Measurements from ENCODE around the gene RESP18.

Gene RESP18

DNA sequence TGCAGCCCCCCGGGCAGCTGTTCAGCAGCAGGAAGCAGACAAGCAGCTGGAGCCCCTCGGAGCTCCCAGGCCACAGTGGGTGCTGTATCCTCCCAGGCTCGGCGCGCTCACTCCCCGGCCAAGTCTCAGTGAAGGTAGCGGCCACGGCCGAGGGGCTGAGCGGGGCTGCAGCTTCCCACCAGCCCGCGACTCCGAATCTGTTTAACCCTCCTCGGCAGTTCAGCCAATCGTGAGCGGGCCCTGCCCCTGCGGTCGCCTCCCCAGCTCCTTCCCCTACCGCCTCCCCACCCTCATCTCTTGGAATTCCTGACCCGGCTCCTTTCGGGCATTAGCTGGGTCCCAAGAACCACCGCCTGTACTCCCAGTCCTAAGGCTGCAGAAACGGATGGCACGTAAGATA, at the start of gene RESP18:
Gene RESP18, minus strand, starts transcription at position 203 of the 400 bp plus-strand sequence.
- DNase-seq: no peak

DNA sequence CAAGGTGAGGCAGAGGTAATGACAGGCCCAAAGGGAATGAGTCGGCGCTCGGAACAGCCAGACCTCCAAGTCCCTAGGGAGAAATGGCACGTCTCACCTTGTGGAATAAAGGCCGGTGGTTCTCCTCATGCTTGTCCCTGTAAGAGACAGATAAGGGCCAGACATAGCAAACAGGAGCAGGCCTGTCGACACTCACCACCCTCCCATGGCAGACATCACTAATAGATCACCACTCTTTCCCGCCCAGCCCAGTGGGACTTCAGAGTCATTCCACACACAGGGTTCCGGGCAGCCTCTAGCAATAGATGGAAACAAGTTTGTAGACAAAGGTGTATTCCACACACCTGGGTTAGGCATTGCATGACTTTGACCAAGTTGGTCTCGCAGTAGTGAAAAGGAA, 48.9 kb upstream of the RESP18 start:
- DNase-seq: no peak

DNA sequence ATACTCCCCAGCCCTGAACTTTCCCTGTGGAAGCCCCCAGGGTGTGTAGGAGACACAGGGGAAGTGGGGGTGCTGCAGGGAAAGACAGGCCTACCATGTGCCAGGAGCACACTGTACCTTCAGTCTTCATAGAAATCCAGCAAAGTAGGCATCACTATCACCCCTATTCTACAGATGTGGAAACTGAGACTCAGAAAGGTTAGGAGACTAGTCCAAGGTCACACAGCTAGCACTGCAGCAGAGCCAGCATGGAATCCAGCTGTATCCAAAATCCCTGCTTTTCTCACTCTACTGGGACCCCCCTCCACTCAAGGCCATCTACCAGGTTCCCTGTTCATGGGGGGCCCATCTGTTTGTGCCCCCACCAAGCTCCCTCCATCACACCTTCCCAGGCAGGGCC, 48.4 kb upstream of the RESP18 start:
- no peak for DNase-seq

DNA sequence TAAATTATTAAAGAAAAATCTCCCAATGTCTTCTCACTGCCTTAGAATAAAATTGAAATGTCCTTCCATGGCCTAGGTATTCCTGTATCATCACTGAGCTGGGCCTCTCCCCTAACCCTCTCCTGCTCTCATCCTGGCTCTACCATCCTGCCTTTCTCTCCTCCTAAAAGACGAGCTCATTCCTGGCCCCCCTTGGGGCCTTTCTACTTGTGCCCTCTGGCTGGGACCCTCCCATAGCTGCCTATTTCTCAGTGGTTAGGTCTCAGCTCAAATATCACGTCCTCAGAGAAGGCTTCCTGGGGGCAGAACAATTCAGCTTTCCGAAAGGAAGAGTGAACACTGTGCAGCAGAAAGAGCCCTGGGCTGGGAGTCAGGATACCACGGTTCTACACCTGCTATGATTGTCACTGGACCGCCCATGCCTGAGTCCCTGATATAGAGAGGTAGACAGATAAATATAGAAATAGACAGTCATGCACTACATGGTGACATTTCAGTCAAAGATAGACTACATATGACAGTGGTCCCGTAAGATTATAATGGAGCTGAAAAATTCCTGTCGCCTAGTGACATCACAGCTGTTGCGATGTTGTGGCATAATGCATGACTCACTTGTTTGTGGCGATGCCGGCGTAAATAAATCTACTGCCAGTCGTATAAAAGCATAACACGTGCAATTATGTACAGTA, 45.8 kb upstream of the RESP18 start:
- no peak for DNase-seq

DNA sequence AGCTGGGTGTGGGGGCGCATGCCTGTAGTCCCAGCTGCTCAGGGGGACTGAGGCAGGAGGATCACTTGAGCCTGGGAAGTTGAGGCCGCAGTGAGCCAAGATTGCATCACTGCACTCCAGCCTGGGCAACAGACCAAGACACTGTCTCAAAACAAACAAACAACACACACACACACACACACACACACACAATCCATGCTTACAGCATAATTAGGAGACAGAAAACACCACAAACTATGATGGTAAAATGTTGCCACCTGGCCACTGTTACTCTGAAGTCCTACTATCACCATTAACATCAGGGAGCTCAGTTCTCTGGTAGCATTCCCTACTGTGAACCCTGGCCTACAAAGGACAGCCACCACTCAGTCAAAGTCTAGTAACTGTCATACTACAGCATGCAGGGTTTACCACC, 36.9 kb upstream of the RESP18 start:
- DNase-seq: no peak

DNA sequence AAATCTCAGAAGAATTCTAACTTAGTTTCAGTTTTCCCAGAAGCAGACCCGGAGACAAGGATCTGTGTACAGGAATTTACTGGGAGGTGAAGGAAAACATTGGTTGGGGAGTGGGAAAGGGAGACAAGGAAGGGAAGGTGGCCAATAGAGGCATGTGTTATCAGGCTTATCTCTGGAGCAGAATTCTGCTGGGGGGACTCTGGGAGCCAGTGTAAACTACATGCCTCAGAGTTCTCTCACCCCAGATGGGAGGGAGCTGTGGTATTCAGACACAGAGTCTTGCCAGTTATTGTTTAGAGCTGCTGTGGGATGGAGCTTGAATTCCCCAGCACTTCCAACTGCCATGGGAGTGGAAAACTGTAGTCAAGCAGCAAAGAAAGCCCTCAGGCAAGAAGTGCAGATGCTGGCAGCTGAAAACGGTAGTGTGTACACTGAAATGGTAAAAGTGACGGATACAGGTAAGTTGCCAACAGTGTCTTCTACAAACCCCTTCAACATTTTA, 36.2 kb upstream of the RESP18 start:
- DNase-seq: no peak

DNA sequence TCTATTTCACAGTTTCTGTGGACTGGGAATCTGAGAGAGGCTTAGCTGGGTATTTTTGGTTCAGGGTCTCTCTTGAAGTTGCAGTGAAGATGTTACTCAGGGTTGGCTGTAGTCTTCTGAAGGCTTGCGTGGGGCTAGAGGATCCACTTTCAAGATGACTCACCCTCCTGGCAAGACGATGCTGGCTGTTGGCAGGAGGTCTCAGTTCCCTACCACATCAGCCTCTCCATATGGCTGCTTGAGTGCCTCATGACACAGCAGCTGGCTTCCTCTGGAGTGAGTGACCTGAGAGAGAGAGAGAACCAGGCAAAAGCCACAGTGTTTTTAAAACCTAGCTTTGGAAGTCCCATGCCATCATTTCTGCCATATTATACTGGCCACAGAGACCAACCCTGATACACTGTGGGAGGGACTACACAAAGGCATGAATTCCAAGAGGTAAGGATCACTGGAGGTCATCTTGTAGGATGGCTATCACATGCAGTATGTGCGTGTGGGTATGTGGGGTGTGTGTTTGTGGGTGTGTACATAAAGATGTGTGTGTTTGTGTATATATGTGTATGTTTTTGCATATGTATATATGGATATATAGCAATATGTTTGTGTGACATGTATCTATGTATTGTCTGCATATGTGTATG, 30.1 kb upstream of the RESP18 start:
- DNase-seq: no peak

DNA sequence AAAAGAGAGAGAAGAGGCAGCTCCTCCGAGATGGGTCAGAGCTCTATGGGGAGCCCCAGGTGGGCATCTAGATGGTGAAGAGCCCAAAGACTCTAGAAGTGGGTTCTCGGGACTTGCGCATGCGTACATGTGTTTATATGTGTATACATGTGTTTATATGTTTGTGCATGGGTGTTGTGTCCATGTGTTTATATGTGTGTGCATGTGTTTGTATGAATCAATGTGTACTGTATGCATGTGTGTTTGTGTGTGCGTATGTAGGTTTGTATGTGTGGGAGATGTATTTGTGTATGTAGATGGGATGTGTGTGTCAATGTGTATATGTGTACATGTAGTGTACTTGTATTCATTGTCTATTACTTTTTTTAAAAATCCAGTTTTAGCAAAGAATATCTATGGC, 29.5 kb upstream of the RESP18 start:
- DNase-seq: no peak

DNA sequence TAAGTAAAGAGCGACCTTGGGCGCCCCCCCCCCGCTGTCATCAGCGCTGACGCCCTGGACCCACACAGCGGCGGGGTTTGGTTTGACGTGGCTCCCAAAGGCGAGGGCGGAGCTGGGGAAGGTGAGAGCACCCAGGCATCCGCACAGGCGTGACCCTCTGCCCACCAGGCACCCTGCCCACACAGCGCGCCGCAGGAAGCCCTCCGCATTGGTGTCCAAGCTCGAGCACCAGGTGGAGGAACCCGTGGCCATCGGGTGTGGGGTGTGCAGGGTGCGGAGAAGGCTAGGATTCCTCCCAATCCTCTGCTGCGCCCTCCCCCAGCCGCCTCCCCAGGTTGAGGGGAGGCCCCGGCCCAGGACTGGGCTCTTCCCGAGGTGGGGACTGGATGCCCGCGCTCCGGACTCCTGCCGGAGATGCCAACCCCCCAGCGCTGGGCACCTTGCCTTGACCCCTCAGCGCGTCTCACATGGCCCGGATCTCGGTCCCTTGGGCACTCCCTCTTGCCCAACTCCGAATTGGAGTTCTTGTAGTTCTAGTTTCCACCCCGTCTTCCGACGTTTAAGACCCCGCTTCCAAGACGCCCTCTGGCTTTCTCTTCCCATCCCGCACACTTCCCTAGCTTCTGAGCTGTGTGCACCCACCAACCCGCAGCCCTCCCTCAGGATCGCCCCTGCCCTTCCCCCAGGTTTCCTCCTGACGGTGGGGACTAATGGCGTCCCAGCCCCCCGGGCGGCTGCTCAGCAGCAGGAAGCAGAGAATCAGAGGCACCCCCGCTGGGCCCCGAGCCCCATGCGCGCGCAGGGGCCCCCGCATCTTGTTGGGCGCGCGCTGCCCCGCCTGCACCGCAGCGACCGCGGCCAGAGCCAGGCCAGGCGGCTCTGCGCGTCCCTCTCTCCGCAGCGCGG, 25.9 kb upstream of the RESP18 start:
- peak in 1 of 2 experiments; percentile 11 for DNase-seq

DNA sequence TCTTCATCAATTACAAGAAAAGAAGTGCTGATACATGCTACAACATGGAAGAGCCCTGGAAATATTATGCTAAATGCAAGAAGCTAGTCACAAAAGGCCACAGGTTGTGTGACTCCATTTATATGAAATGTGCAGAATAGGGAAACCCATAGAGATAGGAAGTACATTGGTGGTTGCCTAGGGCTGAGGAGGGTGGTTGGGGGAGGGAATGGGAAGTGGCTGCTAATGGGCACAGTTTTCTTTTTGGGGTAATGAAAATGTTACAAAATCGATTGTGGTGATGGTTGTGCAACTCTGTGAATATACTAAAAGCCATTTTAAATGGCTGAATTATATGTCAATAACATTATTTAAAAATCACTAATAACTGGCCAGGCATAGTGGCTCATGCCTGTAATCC, 24.3 kb upstream of the RESP18 start:
- no peak for DNase-seq

DNA sequence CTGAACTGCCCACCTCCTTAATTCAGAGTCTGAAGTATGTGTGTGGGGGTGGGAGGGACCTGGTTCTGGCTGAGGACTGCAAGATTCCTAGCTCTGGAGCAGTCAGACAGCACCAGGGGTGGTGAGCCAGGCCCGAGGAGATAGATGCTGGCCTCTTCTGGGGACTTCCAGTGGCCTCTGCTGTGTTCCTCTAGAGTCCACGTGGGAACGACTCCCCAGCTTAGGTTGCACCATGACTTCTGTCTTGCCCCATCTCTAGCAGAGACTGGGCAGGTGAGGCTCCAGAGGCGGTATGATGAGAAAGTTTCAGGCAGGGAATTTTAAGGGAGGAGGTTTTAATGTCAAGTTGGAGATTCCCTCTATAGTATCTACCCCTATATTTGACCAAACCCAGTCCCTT, 22.0 kb upstream of the RESP18 start:
- DNase-seq: no peak

DNA sequence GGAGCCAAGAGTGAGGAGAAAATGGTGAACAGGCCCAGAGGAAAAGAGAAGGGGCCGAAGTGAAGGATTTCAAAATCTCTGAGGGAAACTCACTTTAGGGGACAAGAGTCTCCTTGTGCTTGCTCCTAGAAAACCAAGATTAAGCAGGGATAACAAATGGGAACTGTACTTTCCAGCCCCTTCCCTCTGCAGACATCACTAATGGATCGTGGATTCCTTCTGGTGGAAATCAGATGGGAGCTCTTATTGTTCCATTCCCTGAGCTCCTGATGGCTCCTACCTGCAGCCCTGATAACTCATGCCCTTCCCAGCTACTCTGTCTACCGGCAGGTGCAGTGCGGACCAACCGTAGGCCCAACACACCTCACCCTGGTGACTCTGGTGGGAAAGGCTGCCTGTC, 20.6 kb upstream of the RESP18 start:
- DNase-seq: no peak

DNA sequence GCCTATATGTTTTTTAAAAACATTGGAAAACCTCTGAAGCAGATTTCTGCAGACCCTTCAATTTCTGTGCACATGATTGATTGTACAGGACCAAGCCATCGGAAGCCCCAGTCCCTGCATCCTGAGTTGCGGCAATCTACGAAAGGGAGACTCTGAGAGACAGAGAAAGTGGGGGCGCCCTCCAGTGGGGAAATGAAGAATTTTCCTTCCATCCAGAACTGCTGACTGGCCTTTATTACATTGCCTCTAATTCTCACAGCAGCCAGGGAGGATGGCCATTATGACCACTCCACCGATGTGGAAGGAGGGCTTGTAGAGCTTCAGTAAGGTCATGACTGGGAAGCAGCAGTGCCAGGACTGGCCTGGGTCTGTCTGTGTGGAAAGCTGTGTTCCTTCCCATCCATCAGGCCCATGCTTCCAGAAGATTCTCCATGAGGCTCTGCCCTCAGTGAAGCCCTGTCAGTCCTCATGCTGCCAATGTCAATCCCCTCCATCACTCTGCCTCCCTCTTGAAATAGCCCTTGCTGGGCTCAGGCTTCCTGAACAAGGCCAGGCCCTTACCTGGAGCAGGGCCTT, 20.0 kb upstream of the RESP18 start:
- peak; percentile 77 to 82 for DNase-seq

DNA sequence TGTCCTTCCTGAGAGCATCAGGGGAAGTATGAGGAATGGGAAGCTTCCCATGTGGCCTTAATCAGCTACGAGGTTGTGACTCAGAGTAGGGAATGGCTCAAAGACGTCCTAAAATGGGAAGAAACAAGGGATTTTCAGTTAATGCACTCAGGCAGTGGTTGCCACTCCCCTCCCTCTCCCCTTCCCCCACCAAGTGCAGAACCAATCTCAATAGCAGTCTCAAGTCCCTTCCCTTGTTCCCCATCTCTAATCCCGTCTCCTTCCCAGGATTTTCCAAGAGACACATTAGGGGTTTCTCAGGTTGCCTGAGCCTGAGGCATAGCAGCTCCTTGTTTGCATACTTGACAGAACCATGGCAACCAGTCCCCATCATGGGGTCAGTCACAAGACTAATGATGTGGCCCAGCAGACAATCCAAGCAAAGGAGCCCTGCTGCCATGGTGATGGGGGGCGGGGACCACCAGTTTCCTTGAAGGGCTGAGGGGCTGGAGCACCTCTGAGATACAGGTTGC, 18.2 kb upstream of the RESP18 start:
- no peak for DNase-seq

DNA sequence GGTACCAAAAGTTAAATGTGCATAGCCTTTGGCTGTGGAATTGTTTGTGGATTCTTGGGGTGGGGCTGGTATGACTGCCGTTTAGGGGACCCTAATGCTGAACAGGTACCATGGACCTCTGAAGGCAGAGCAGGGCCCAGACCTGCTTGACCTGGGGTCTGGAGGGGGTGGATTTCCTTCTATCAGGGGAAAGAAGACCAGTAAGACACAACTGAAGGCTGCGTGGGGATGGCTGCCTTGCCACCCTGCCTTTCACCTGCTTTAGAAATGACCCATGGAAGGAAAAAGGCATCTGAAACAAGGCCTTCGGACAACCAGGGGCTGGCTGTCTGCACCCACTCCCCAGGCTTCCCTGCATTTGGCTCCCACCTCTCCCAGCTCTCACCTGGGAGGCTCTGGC, 17.7 kb upstream of the RESP18 start:
- DNase-seq: no peak

DNA sequence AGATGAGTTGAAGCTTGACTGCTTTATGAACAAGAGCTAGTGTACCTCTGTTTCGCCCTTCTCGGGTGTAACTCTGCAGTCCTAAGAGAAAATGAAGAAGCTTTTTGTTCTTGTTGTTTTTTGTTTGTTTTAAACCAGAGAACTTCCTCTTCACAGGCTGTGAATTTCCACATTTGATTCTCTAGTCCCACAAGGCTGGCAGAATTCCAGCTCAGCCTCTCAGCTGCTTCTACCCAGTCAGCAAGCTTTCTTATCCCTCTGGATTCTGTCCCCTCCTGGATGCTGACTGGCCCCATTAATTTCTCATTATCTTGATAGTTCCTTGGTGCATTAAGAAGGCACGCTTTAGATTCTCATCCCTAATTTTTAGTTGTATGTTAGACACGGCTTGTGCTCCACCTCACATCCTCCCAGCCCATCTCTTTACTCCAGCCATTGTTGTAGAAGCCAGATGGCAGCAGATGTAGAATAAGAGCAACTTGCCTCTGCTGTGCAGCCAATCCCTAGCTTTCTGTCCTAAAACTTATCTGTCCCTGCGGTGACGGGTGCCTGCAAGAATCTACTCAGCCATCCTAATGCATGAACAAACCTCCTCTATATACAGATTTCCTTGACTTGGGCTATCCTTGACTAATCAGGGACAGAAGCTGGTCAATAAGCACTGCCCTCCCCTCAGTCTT, 12.3 kb upstream of the RESP18 start:
- no peak for DNase-seq

DNA sequence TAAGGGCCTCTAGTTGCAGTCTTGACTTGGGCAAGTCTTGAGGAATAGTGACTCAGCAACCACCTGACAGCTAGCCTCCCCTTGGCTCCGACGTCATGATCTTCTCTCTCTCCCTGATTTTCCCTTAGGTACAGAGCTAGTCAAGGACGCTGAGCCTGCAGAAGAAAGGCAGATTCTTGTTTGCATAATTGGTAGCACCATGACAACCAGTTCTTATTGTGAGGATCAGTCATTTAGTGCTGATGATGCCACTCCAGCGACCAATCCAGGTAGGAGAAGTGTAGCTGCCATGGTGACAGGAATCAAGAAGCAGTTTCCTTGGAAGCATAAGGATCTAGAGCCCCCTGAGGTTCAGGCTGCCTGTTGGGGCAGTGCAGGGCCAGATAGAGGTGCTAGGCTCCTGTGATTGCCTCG, 2.8 kb upstream of the RESP18 start:
- DNase-seq: no peak

DNA sequence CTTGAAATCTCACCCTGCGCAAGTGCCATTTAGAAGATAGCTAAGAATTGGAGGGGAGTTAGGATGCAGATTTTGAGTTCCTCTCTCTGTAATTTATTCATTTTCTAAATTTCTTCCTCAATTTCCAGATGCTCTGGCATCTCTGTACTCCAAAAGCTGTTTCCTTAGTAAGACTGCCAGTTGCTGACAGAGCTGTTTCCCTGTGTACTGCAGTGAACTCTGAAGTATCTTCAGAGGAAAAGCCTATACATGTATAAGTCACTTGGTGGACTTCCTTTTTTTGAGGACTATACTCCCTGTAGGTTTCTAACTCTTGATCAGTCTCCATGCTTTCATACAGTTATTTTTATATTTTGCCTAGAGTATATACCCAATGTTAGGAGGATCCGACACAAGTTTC, 1.5 kb upstream of the RESP18 start:
- no peak for DNase-seq

DNA sequence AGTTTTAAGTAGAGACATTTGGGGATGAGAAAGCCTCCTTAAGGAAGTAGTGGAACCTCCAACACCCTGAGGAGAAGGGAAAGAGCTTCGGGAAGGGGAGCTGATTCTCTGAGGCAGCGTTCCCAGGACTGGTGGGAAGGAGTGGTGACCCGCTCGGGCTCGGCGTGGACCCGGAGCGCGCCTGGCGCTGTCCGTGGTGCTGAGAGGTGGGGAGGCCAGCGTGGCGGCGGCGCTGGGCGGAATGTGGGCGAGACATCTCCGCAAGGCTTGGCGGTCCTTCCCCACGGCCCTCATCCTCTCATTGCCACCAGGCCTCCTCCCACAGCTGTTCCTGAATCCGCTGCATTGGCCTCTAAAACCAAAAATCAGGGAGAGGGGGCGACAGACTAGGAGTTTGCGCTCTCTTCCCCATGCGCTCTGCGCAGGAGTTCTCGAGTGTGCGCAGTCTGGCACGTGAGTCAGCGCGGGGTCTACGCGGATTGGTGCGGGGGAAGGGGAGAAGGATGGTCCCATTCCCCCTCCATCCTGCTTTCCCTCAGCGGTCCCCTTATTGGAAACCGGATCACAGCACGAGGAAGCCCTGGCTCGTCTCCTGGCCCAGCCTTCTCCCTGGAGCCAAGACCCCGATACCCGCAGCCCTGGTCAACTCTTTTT, 857 bp downstream of the RESP18 start:
- peak; percentile 25 to 32 for DNase-seq

DNA sequence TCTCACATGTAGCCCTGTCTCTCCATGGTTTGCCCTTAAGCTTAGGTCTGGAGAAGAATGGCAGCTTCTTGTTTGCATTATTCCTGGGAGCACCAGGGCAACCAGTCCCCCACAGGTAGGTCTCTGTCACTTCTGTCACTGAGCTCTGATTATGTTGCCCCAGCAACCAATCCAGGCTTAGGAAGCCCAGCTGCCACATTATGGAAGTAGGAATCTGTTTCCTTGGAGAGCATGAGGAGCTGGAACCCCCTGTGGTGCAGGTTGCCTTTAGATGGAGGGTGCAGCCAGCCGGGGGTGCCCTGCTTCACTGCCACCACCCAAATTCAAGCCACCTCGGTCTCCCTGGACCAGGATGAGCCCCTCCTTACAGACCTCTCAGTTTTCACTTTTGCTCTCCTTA, 4.8 kb downstream of the RESP18 start:
- no peak for DNase-seq

DNA sequence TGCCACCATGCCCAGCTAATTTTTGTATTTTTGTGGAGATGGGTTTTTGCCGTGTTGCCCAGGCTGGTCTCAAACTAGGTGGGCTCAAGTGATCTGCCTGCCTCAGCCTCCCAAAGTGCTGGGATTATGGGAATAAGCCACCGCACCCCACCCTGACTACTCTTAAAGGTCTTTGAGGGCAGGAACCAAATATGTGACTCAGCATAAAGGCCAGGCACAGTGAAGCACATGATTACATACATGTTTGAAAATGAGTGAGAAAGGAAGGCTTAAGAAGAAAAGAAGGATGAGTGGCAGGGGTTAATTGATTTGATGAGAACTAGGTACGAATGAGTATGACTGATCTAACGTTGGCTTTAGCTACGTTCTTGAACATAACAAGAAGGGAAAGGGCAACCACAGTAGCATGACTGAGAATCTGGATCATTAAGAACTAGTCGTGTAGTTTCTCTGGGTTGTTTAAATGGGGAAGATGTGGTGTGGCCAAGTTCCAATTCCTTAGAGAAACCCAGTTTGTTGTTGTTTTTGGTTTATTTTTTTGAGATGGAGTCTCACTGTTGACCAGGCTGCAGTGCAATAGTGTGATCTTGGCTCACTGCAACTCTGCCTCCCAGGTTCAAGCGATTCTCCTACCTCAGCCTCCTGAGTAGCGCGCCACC, 6.8 kb downstream of the RESP18 start:
- DNase-seq: no peak
